A549 (cell line): ENCODE results near the gene MEIKIN.

ENCODE experiments used
- CBX2 ChIP-seq: fragments of 200-600 bp; sonication (generic); IDR thresholded peaks from 2 replicates; pipeline ENCODE4 v1.6.1; 2016; ENCODE audit warnings: low read depth, mild to moderate bottlenecking, borderline replicate concordance
- EP300 ChIP-seq, 2 experiments: fragments of >200 bp; sonication (Bioruptor Twin); formaldehyde crosslinking; IDR thresholded peaks; 2 replicates in 1 of 2; 3 replicates in 1 of 2; pipeline ENCODE4 v1.6.1; 2016 to 2017
- POLR2A ChIP-seq: IDR thresholded peaks from 2 replicates; pipeline ENCODE4 v1.6.1; 2012; ENCODE audit warnings: mild to moderate bottlenecking, low read length
- POLR2AphosphoS2 ChIP-seq: conservative IDR thresholded peaks from 2 replicates; pipeline ENCODE4 v1.6.1; 2012; ENCODE audit warnings: low read length, improper control_type of control experiment, inconsistent platforms
- RFX5 ChIP-seq: fragments of 450-650 bp; IDR thresholded peaks from 2 replicates; pipeline ENCODE4 v1.7.1; 2014; ENCODE audit warnings: antibody characterized with exemption, mild to moderate bottlenecking, moderate library complexity
- SREBF2 ChIP-seq: fragments of 450-650 bp; IDR thresholded peaks from 2 replicates; pipeline ENCODE4 v1.6.1; 2014; ENCODE audit warnings: mild to moderate bottlenecking, moderate library complexity
- TF ChIP-seq, protein P1 (sequence below): fragments of >200 bp; sonication (Bioruptor Twin); formaldehyde crosslinking; IDR thresholded peaks from 3 replicates; pipeline ENCODE4 v1.5.1; 2016

DNA sequence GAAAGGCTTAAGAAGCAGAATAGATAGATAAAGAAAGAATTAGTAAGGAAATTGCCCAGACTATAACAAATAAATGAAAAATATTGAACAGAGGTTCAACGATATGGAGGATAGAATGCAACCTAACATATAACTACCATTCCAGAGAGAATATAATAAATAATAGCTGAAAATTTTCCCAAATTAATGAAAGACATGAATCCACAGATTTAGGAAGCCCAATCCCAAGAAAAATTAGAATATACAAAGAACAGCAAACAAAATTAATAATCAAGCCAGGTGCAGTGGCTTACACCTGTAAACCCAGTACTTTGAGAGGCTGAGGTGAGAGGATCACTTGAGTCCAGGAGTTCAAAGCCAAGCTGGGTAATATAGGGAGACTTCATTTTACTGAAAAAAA, 120.8 kb downstream of the MEIKIN start:
- TF ChIP-seq POLR2A (no peak), EP300 (IDR thresholded peaks at IDR 0.05) (no peak), SREBF2 (no peak), CBX2 (no peak), POLR2AphosphoS2 (no peak), RFX5 (no peak)
- TF ChIP-seq, protein P1, sequence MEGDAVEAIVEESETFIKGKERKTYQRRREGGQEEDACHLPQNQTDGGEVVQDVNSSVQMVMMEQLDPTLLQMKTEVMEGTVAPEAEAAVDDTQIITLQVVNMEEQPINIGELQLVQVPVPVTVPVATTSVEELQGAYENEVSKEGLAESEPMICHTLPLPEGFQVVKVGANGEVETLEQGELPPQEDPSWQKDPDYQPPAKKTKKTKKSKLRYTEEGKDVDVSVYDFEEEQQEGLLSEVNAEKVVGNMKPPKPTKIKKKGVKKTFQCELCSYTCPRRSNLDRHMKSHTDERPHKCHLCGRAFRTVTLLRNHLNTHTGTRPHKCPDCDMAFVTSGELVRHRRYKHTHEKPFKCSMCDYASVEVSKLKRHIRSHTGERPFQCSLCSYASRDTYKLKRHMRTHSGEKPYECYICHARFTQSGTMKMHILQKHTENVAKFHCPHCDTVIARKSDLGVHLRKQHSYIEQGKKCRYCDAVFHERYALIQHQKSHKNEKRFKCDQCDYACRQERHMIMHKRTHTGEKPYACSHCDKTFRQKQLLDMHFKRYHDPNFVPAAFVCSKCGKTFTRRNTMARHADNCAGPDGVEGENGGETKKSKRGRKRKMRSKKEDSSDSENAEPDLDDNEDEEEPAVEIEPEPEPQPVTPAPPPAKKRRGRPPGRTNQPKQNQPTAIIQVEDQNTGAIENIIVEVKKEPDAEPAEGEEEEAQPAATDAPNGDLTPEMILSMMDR, result no peak
